ENCODE measurements around the gene GSTM5.
"Not testable (repeated sequence)": the region's sequence is repeated elsewhere in the genome, so short reads cannot be mapped to it uniquely, and the experiment has no call there.

The GSTM5 gene

DNA sequence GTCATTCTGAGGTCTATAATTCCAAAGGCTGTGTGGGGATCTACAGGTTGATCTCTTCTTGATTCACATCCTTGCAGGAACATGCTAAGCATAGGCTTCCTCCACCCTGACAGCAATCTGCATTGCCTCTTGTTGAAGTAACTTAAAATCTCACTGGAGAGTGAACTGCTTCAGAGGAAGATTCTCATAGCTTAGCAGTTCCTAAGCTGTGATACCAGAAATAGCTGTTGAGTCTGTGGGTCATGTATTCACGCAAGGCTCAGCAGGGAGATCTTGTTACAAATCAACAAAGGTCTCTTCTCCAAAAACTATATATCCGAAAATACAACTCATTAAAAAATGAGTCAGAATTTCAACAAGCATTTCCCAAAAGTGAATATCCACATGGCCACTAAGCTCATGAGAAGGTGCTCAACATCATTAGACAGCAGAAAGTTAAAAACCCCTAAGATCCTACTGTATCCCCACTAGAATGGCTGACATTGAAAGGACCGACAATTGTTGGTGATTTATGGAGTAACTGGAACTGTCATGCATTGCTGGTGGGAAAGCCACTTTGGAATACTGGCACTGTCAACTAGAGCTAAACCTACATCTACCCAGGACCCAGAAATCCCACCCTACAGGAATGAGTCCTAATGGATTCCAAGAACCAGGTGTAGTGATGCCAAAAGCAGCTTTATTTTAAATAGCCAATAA, 35.2 kb upstream of the GSTM5 start:
- not testable (repeated sequence) for H4K20me1 ChIP-seq (ENCODE audit: insufficient read depth, low read length); H3K27ac ChIP-seq (ENCODE audit: low read depth, low read length, poor library complexity, severe bottlenecking); H3K4me2 ChIP-seq (ENCODE audit: low read length); H2AFZ ChIP-seq (ENCODE audit: low read length); H3K9me2 ChIP-seq (ENCODE audit: low read depth, low read length); H3F3A ChIP-seq (ENCODE audit: insufficient read depth, low read length); H3K79me2 ChIP-seq (ENCODE audit: insufficient read depth, low read length); H3K4me3 ChIP-seq (ENCODE audit: low read depth, low read length, poor library complexity, severe bottlenecking); H3K36me3 ChIP-seq (ENCODE audit: insufficient read depth, low read length); H3K4me1 ChIP-seq (ENCODE audit: insufficient read depth, low read length, severe bottlenecking); H3K9ac ChIP-seq (ENCODE audit: low read length); H3K9me3 ChIP-seq (ENCODE audit: low read length); H3K27me3 ChIP-seq (ENCODE audit: insufficient read depth, low read length)

DNA sequence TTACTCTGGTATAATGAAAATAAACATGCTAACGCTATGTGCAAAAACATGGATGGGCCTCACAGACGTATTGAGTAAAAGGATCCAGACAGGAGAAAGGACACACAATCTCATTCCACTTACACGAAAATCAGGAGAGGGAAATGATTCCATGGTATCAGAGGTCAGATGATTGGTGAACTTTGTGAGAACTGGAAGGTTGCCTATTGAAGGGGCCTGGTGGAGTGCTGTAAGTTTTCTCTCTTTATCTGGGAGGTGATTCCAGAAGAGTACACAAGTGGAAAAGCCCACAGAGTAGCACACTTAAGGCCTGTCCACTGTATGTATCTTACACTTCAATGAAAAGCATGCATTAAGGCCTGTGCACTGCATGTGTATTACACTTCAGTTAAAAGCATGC, 34.6 kb upstream of the GSTM5 start:
- Histone ChIP-seq H3K36me3 (ENCODE audit: insufficient read depth, low read length) (no peaks in the 10 kb centered on the region), H3K9me3 (ENCODE audit: low read length) (no peaks in the 10 kb centered on the region), H3K9me2 (ENCODE audit: low read depth, low read length) (no peaks in the 10 kb centered on the region), H3K4me3 (ENCODE audit: low read depth, low read length, poor library complexity, severe bottlenecking) (no peak overlapping the region), H3K27me3 (ENCODE audit: insufficient read depth, low read length) (peaks cover 5% of the 10 kb centered on the region; the same call in 1 of the 2 replicates), H3K4me2 (ENCODE audit: low read length) (no peak overlapping the region), H3K79me2 (ENCODE audit: insufficient read depth, low read length) (no peaks in the 10 kb centered on the region), H3K9ac (ENCODE audit: low read length) (no peak overlapping the region), H3K4me1 (ENCODE audit: insufficient read depth, low read length, severe bottlenecking) (no peaks in the 10 kb centered on the region), H2AFZ (ENCODE audit: low read length) (no peak overlapping the region), H4K20me1 (ENCODE audit: insufficient read depth, low read length) (no peaks in the 10 kb centered on the region), H3K27ac (ENCODE audit: low read depth, low read length, poor library complexity, severe bottlenecking) (no peak overlapping the region), H3F3A (ENCODE audit: insufficient read depth, low read length) (no peaks in the 10 kb centered on the region)
- TF ChIP-seq, protein P1, sequence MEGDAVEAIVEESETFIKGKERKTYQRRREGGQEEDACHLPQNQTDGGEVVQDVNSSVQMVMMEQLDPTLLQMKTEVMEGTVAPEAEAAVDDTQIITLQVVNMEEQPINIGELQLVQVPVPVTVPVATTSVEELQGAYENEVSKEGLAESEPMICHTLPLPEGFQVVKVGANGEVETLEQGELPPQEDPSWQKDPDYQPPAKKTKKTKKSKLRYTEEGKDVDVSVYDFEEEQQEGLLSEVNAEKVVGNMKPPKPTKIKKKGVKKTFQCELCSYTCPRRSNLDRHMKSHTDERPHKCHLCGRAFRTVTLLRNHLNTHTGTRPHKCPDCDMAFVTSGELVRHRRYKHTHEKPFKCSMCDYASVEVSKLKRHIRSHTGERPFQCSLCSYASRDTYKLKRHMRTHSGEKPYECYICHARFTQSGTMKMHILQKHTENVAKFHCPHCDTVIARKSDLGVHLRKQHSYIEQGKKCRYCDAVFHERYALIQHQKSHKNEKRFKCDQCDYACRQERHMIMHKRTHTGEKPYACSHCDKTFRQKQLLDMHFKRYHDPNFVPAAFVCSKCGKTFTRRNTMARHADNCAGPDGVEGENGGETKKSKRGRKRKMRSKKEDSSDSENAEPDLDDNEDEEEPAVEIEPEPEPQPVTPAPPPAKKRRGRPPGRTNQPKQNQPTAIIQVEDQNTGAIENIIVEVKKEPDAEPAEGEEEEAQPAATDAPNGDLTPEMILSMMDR (IDR thresholded peaks at IDR 0.05; ENCODE audit: low read length), result no peak
- no peak for TF ChIP-seq EZH2 (IDR thresholded peaks at IDR 0.05; ENCODE audit: borderline replicate concordance, low read length)

DNA sequence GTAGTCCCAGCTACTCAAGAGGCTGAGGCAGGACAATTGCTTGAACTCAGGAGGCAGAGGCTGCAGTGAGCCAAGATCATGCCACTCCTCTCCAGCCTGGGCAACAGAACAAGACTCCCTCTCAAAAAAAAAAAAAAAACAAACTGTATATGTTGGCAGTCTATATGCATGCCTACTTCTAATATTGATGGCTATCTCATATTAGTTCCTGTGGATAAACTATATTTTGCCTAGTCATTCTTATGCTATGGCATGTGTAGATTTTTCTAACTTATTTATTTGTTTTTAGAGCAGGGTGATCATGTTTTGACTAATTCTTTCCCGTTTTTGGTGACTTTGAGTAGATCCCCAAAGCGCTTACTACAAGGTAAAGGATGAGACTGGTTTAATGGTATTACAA, 33.4 kb upstream of the GSTM5 start:
- H3K4me1 ChIP-seq (ENCODE audit: insufficient read depth, low read length, severe bottlenecking); H4K20me1 ChIP-seq (ENCODE audit: insufficient read depth, low read length); H3K4me3 ChIP-seq (ENCODE audit: low read depth, low read length, poor library complexity, severe bottlenecking); H3K27me3 ChIP-seq (ENCODE audit: insufficient read depth, low read length); H3K4me2 ChIP-seq (ENCODE audit: low read length); H3K9me2 ChIP-seq (ENCODE audit: low read depth, low read length); H3F3A ChIP-seq (ENCODE audit: insufficient read depth, low read length); H3K9ac ChIP-seq (ENCODE audit: low read length); H3K9me3 ChIP-seq (ENCODE audit: low read length); H3K36me3 ChIP-seq (ENCODE audit: insufficient read depth, low read length); H3K79me2 ChIP-seq (ENCODE audit: insufficient read depth, low read length); H3K27ac ChIP-seq (ENCODE audit: low read depth, low read length, poor library complexity, severe bottlenecking); H2AFZ ChIP-seq (ENCODE audit: low read length): not testable (repeated sequence)

- not testable (repeated sequence) for H3F3A ChIP-seq (ENCODE audit: insufficient read depth, low read length); H3K4me1 ChIP-seq (ENCODE audit: insufficient read depth, low read length, severe bottlenecking); H3K9me3 ChIP-seq (ENCODE audit: low read length); H2AFZ ChIP-seq (ENCODE audit: low read length); H3K9me2 ChIP-seq (ENCODE audit: low read depth, low read length); H3K27me3 ChIP-seq (ENCODE audit: insufficient read depth, low read length); H3K27ac ChIP-seq (ENCODE audit: low read depth, low read length, poor library complexity, severe bottlenecking); H3K36me3 ChIP-seq (ENCODE audit: insufficient read depth, low read length); H3K9ac ChIP-seq (ENCODE audit: low read length); H3K79me2 ChIP-seq (ENCODE audit: insufficient read depth, low read length); H4K20me1 ChIP-seq (ENCODE audit: insufficient read depth, low read length); H3K4me2 ChIP-seq (ENCODE audit: low read length); H3K4me3 ChIP-seq (ENCODE audit: low read depth, low read length, poor library complexity, severe bottlenecking)
Observed at GRCh38 chr1:109684777-109685176, 27.3 kb upstream of the GSTM5 start.

GRCh38 chr1:109685399-109685798, 26.7 kb upstream of the GSTM5 start:
- not testable (repeated sequence) for H3K36me3 ChIP-seq (ENCODE audit: insufficient read depth, low read length); H3K9me3 ChIP-seq (ENCODE audit: low read length); H4K20me1 ChIP-seq (ENCODE audit: insufficient read depth, low read length); H2AFZ ChIP-seq (ENCODE audit: low read length); H3F3A ChIP-seq (ENCODE audit: insufficient read depth, low read length); H3K27me3 ChIP-seq (ENCODE audit: insufficient read depth, low read length); H3K4me3 ChIP-seq (ENCODE audit: low read depth, low read length, poor library complexity, severe bottlenecking); H3K4me1 ChIP-seq (ENCODE audit: insufficient read depth, low read length, severe bottlenecking); H3K4me2 ChIP-seq (ENCODE audit: low read length); H3K9me2 ChIP-seq (ENCODE audit: low read depth, low read length); H3K27ac ChIP-seq (ENCODE audit: low read depth, low read length, poor library complexity, severe bottlenecking); H3K9ac ChIP-seq (ENCODE audit: low read length); H3K79me2 ChIP-seq (ENCODE audit: insufficient read depth, low read length)

GRCh38 chr1:109685890-109686289, 26.2 kb upstream of the GSTM5 start:
- not testable (repeated sequence) for H3K27ac ChIP-seq (ENCODE audit: low read depth, low read length, poor library complexity, severe bottlenecking); H3K9ac ChIP-seq (ENCODE audit: low read length); H3K4me2 ChIP-seq (ENCODE audit: low read length); H3K9me2 ChIP-seq (ENCODE audit: low read depth, low read length); H3F3A ChIP-seq (ENCODE audit: insufficient read depth, low read length); H2AFZ ChIP-seq (ENCODE audit: low read length); H3K27me3 ChIP-seq (ENCODE audit: insufficient read depth, low read length); H3K4me3 ChIP-seq (ENCODE audit: low read depth, low read length, poor library complexity, severe bottlenecking); H4K20me1 ChIP-seq (ENCODE audit: insufficient read depth, low read length); H3K36me3 ChIP-seq (ENCODE audit: insufficient read depth, low read length); H3K4me1 ChIP-seq (ENCODE audit: insufficient read depth, low read length, severe bottlenecking); H3K9me3 ChIP-seq (ENCODE audit: low read length); H3K79me2 ChIP-seq (ENCODE audit: insufficient read depth, low read length)

GRCh38 chr1:109687109-109687508, 24.9 kb upstream of the GSTM5 start:
- H4K20me1 ChIP-seq (ENCODE audit: insufficient read depth, low read length); H3F3A ChIP-seq (ENCODE audit: insufficient read depth, low read length); H3K79me2 ChIP-seq (ENCODE audit: insufficient read depth, low read length); H3K36me3 ChIP-seq (ENCODE audit: insufficient read depth, low read length); H3K9me2 ChIP-seq (ENCODE audit: low read depth, low read length); H3K4me1 ChIP-seq (ENCODE audit: insufficient read depth, low read length, severe bottlenecking); H3K27ac ChIP-seq (ENCODE audit: low read depth, low read length, poor library complexity, severe bottlenecking); H3K9me3 ChIP-seq (ENCODE audit: low read length); H2AFZ ChIP-seq (ENCODE audit: low read length); H3K27me3 ChIP-seq (ENCODE audit: insufficient read depth, low read length): not testable (repeated sequence)
- Histone ChIP-seq H3K9ac (ENCODE audit: low read length) (peak overlapping the region; percentile 54; the same call in 1 of the 2 replicates), H3K4me3 (ENCODE audit: low read depth, low read length, poor library complexity, severe bottlenecking) (peak overlapping the region; percentile 57), H3K4me2 (ENCODE audit: low read length) (peak overlapping the region; percentile 61)

Data from OCI-LY1 (cell line).